ENCODE measurements around the gene ZNF813.

DNA sequence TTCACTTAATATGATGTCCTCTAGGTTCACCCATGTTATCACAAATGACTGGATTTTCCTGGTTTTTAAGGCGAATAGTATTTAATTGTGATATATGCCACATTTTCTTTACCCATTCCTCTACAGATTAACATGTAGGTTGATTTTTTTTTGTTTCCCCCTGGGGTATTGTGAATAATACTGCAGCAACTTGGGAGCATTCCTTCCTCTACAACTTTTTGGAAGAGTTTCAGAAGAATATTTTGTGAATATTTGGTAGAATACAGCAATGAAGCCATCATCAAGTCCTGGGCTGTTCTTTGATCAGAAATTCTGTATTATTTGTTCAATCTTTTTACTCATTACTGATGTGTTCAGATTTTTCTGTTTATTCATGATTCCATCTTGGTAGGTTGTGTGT, 64.8 kb downstream of the ZNF813 start:
- no peak for TF ChIP-seq POLR2A (IDR thresholded peaks at IDR 0.05)
- TF ChIP-seq, protein P1, sequence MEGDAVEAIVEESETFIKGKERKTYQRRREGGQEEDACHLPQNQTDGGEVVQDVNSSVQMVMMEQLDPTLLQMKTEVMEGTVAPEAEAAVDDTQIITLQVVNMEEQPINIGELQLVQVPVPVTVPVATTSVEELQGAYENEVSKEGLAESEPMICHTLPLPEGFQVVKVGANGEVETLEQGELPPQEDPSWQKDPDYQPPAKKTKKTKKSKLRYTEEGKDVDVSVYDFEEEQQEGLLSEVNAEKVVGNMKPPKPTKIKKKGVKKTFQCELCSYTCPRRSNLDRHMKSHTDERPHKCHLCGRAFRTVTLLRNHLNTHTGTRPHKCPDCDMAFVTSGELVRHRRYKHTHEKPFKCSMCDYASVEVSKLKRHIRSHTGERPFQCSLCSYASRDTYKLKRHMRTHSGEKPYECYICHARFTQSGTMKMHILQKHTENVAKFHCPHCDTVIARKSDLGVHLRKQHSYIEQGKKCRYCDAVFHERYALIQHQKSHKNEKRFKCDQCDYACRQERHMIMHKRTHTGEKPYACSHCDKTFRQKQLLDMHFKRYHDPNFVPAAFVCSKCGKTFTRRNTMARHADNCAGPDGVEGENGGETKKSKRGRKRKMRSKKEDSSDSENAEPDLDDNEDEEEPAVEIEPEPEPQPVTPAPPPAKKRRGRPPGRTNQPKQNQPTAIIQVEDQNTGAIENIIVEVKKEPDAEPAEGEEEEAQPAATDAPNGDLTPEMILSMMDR (IDR thresholded peaks at IDR 0.05) = no peak

Data from testis (tissue), 2 donors.